HK-2 (cell line): ENCODE data around the gene MERTK.
A peak's percentile ranks its signal among the peaks of the same experiment; 100 is the strongest.
"Not testable (repeated sequence)": the region's sequence is repeated elsewhere in the genome, so short reads cannot be mapped to it uniquely, and the experiment has no call there.

Source experiments
- DNase-seq: peaks from one replicate; pipeline ENCODE4 v3.0.0-alpha.2; 2018; ENCODE audit not compliant: unreplicated experiment

MERTK gene

GRCh38 chr2:112045446-112046014 lies 147.1 kb downstream of the MERTK start:
- DNase-seq: no peak

GRCh38 chr2:112046231-112046630 lies 147.8 kb downstream of the MERTK start:
- DNase-seq: no peak

DNA sequence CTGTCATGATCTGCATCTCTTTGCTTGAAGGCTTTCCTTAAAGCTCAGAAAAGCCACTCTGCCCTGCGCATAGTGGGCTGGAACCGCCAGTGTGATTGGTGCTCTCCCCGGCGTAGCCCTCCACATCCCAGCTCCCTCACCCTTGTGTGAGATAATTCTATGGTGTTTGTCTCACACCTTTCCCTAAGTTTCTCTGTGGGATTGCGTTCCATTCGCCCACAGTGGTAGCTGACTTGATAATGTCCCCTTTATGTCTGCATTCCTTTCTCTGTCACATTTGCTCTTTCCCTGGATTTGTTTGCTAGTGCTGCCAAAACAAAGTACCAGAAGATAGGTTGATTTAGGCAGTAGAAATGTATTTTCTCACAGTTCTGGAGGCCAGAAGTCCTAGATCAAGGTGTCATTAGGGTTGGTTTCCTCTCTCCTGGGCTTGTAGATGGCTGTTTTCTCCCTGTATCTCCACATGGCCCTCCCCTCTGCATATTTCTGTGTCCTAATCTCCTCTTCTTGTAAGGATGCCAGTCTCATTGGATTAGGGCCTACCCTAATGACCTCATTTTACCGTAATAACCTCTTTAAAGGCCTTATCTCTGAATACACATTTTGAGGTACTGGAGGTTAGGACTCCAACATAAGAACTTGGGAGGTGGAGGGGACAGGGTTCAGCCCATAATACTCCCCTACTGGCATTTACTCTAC lies 149.3 kb downstream of the MERTK start:
- DNase-seq: no peak

DNA sequence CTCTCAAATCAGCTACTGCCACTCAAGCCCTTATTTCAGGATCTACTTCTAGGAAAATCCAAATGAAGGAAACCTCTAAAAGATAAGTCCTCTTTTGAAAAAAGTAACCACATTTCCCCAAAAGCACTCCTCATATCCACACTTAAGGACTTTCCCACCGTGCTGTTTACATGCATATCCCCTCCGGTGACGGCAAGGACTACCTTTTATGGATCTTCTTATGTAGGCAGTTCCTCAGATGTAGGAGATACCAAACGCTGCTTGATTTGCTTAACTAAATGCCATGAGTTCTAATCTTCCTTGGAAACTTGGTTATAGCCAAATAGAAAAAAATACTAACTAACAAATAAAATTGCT lies 149.8 kb downstream of the MERTK start:
- no peak for DNase-seq

GRCh38 chr2:112048887-112049286 lies 150.5 kb downstream of the MERTK start:
- no peak for DNase-seq

DNA sequence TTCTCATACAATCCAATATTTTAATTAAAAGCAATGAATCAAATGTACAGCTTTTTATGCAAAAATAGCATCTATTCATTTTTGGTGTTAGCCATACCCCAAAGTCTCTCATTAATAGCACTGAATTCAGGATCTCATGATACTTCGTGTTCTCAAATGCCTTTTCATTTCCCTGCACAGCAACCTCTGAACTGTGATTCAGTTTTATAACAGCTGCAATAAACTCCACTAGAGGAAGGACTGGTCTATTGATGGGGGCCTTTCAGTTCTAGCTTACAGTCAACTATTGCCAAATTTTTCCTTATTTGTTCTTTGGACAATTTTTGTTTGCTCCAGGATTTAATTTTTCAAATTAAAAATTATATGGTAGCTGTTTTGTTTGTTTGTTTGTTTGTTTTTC lies 151.9 kb downstream of the MERTK start:
- DNase-seq: no peak

GRCh38 chr2:112053917-112054846 lies 155.8 kb downstream of the MERTK start:
- DNase-seq: peak; percentile 98

DNA sequence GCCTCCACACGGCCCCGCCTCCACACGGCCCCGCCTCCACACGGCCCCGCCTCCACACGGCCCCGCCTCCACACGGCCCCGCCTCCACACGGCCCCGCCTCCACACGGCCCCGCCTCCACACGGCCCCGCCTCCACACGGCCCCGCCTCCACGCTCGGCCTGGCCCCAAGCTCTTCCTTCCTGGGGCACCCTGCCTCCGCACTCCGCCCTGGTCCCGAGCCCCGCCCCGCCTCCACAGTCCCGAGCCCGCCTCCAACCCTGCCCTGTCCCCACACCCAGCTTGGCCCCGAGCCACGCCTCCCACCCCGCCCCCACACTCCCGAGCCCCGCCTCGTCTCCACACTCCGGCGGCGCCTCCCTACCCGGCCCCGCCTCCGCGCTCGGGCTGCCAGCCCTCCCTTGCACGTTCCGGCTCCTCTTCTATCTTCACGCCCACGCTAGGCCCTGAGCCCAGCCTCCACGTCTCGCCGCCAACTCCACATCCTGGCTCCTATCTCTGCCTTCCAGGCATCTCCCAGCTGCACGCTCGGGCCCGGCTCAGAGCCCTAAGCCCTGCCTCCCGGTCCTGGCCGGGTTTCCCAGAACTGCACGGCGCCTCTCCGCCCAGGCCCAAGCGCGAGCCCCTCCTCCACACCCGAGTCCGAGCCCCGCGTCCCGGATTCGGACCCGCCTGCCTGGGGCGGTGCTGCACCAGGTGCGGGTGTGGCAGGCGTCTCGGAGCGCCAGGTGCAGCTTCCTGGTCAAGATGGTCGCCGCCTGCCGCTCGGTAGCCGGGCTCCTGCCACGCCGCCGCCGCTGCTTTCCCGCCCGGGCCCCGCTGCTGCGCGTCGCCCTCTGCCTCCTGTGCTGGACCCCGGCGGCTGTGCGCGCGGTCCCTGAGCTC lies 156.7 kb downstream of the MERTK start, which contains the start of gene TMEM87B:
TSS of gene TMEM87B (plus strand) at position 423 of the 883 bp plus-strand sequence. CDS start at position 746, 323 bp downstream.
- peak; percentile 100 for DNase-seq

- DNase-seq: peak; percentile 46
Measured at GRCh38 chr2:112055730-112056625, 157.6 kb downstream of the MERTK start.

DNA sequence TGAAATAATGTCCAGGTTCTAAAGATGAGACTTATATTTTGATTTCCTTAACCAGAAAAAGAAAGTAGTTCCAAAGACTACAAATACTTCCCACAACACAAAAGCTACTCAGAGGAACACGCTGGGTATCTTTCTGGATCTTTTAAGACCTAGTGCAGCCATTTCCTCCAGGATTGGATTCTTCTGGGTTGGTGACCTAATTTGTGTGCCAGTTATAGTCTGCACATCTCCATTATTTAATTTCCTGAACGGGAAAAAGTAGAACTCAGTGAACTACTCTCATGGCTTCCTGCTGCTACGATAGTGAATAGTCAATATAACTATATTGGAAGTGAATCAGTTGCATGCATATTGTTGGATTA lies 158.2 kb downstream of the MERTK start:
- DNase-seq: no peak

GRCh38 chr2:112059671-112060070 lies 161.3 kb downstream of the MERTK start:
- no peak for DNase-seq

DNA sequence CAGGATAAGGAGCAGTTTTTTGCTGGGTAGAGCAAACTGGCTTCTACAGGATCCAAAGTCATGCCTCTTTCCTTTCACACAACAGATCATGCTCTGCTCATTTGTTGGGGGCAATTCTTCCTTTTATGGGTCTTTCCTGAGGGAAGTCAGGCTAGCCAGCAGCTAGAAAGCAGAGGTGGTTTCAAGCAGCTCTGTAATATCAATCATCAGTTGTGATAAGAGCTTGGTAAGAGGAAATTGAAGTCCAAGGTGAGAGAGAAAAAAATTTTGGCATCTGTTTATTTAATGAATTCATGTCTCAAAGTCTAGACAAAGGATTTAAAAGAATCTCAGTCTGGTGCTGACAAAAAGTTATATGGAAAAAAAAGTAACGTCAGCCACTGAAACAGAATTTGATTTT lies 162.9 kb downstream of the MERTK start:
- no peak for DNase-seq

- no peak for DNase-seq
Measured at GRCh38 chr2:112061840-112062239, 163.4 kb downstream of the MERTK start.

- no peak for DNase-seq
Measured at GRCh38 chr2:112062894-112063293, 164.5 kb downstream of the MERTK start.

DNA sequence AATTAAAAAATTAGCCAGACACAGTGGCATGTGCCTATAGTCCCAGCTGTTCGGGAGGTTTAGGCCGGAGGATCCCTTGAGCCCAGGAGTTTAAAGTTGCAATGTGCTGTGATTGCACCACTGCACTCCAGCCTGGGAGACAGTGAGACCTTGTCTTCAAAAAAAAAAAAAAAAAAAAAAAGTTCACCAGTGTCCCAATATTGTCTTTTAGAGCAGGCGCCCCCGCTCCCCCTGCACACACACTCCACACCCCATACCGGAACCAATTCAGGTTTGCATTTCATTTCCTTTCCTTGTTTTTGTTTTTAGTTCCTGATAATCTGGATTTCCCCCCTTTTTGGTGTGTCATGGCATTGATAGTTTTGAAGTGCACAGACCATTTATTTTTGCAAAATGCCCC lies 167.1 kb downstream of the MERTK start:
- DNase-seq: no peak

- no peak for DNase-seq
Measured at GRCh38 chr2:112065966-112066365, 167.6 kb downstream of the MERTK start.

GRCh38 chr2:112069794-112070193 lies 171.4 kb downstream of the MERTK start:
- not testable (repeated sequence) for DNase-seq

GRCh38 chr2:112073875-112074274 lies 175.5 kb downstream of the MERTK start:
- no peak for DNase-seq

DNA sequence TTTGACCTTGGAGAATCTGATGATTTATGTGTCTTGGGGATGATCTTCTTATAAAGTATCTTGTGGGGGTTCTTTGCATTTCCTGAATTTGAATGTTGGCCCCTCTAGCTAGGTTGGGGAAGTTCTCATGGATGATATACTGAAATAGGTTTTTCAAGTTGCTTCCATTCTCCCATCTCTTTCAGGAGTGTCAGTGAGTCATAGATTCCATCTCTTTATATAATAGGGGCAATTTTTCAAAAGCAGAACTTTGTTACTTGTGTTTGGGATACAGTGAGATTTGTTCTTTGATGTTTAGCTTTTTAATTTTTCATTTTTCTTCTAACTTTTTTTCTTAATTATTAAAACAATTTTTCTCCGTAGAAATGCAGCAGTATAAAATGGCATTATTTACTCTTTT lies 176.1 kb downstream of the MERTK start:
- DNase-seq: no peak

DNA sequence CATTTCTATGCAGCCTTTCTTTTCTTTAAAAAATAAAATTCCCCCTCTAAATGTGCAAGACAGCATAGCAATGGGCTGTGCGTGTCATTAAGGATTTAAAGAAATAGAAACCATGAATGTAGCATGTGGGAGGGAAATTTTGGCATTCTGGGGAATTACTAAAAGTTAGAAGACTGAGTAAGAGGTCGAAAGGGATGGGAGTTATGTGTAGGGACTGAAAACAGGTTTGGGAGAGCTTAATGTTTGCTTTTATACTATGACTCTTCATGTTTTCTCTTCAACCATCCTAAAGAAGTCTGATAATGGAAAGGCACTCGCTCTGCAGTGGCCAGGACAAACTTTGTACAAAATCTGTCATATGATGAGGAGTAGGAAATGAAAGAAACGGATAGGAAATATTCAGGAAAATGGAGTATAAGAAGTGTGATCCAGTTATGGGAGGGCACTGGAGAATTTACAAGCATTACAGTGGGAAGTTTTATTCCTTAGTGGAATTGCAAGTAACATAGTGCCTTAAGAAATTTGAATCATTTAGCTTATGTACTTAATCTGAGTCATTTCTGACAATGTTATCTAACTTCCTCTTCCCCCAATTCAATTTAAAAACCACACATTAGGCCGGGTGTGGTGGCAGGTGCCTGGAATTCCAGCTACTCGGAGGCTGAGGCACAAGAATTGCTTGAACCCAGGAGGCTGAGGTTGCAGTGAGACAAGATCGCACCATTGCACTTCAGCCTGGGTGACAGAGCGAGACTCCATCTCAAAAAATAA lies 177.3 kb downstream of the MERTK start:
- no peak for DNase-seq
